OCI-LY7 (cell line): ENCODE results near the gene HSPBAP1.

ENCODE experiments used
- CTCF ChIP-seq: fragments of 200-600 bp; sonication (generic); conservative IDR thresholded peaks from 2 replicates; pipeline ENCODE4 v1.5.1; 2014; ENCODE audit warnings: mild to moderate bottlenecking, antibody characterized with exemption, low read length, moderate library complexity, mixed read lengths
- EZH2phosphoT487 ChIP-seq: fragments of 200-600 bp; sonication (generic); IDR thresholded peaks from 2 replicates; pipeline ENCODE4 v1.6.1; 2018; ENCODE audit warnings: low read depth, borderline replicate concordance, mild to moderate bottlenecking, mixed run types, antibody characterized with exemption, low read length, moderate library complexity, mixed read lengths

- TF ChIP-seq CTCF (no peak), EZH2phosphoT487 (no peak)
These were observed 54.5 kb downstream of the HSPBAP1 start for GRCh38 chr3:122739172-122739571.
